HepG2 (cell line): ENCODE measurements around the gene TCF7L2. TPM values are rescaled to one million over a fixed set of nuclear protein-coding genes. Genes with fewer than 3 reads are reported as not detected.

Experiments
- ATAC-seq: fragments of 200-7000 bp; cut with Tn5 transposase; 3 replicates; pipeline ENCODE4 v1.9.1; 2020; ENCODE audit warnings: mild to moderate bottlenecking, moderate library complexity
- BruUV-seq: library from RNA; stranded (reverse); fragments of 400-500 nt; replicated peaks from 2 replicates; lab custom pipeline; 2021; lab: Mats Ljungman, UMichigan
- CTCF ChIA-PET: fragments of 300-600 bp; formaldehyde crosslinking; extraction: SDS; loops from one replicate; lab custom pipeline; 2021; ENCODE audit warnings: low total read pairs, inconsistent platforms, low intra/inter-chr PET ratio; lab: Yijun Ruan, JAX
- POLR2A ChIA-PET: fragments of 350-600 bp; sonication (Branson Sonifier 250); formaldehyde crosslinking; loops from one replicate; lab custom pipeline; 2020; ENCODE audit warnings: antibody characterized with exemption, inconsistent platforms; lab: Yijun Ruan, JAX
- DNase-seq: peaks from one replicate; pipeline ENCODE4 v3.0.0-alpha.2; 2015; ENCODE audit warnings: low spot score
- FAIRE-seq: peaks from 3 replicates; lab custom pipeline; 2011; peaks lifted over from hg19 to GRCh38; lab: Jason Lieb, UNC
- H2AFZ ChIP-seq: one replicate; pipeline ENCODE4 v1.6.1; 2011; ENCODE audit warnings: low read length, inconsistent platforms
- H3K27ac ChIP-seq: fragments of 300-600 bp; 3 replicates; pipeline ENCODE4 v1.8.0; 2011; ENCODE audit warnings: mixed run types, mild to moderate bottlenecking, mixed read lengths, low read length, inconsistent platforms; ENCODE audit not compliant: insufficient read depth; ENCODE audit errors: extremely low read length
- H3K27me3 ChIP-seq, 2 experiments: fragments of 200-600 bp in 1 of 2; 2 replicates in 1 of 2; 3 replicates in 1 of 2; pipeline versions ENCODE4 v1.6.0 to v1.8.0; 2011; ENCODE audit warnings: low read length in 2 of 2, mild to moderate bottlenecking in 2 of 2, moderate library complexity in 2 of 2, inconsistent platforms in 1 of 2; ENCODE audit not compliant: insufficient read depth in 2 of 2, control insufficient read depth in 1 of 2
- H3K36me3 ChIP-seq, 2 experiments: fragments of 200-600 bp in 1 of 2; replicated peaks in 1 of 2; 2 replicates in 1 of 2; 3 replicates in 1 of 2; pipeline versions ENCODE4 v1.5.1 to v1.8.0; 2011; ENCODE audit warnings: low read length in 2 of 2, inconsistent platforms in 1 of 2; ENCODE audit not compliant: insufficient read depth in 2 of 2, control insufficient read depth in 1 of 2
- H3K4me1 ChIP-seq: 2 replicates; pipeline ENCODE4 v1.5.1; 2012; ENCODE audit warnings: low read length, inconsistent platforms; ENCODE audit not compliant: insufficient read depth
- H3K4me2 ChIP-seq: 2 replicates; pipeline ENCODE4 v1.6.0; 2011; ENCODE audit warnings: low read depth, low read length, inconsistent platforms
- H3K4me3 ChIP-seq, 3 experiments: fragments of 200-600 bp in 1 of 3; sonication (generic), shearing (Covaris generic) in 1 of 3; replicated peaks in 1 of 3; 2 replicates each; pipeline ENCODE4 v1.5.1; 2011 to 2016; ENCODE audit warnings: low read length in 3 of 3, inconsistent platforms in 2 of 3, low read depth in 2 of 3, mild to moderate bottlenecking in 2 of 3, control low read depth in 1 of 3, mixed read lengths in 1 of 3; ENCODE audit not compliant: insufficient read depth in 1 of 3
- H3K79me2 ChIP-seq: one replicate; pipeline ENCODE4 v1.6.1; 2011; ENCODE audit warnings: low read length, inconsistent platforms; ENCODE audit not compliant: insufficient read depth
- H3K9ac ChIP-seq: 2 replicates; pipeline ENCODE4 v1.6.0; 2011; ENCODE audit warnings: mild to moderate bottlenecking, low read depth, low read length, inconsistent platforms; ENCODE audit not compliant: insufficient read depth
- H3K9me3 ChIP-seq: 2 replicates; pipeline ENCODE4 v1.5.1; 2012; ENCODE audit warnings: mild to moderate bottlenecking, low read length
- H4K20me1 ChIP-seq: 2 replicates; pipeline ENCODE4 v1.6.0; 2011; ENCODE audit warnings: inconsistent platforms, mild to moderate bottlenecking, low read length, moderate library complexity; ENCODE audit not compliant: insufficient read depth
- ATF7 ChIP-seq, 2 experiments: fragments of 450-650 bp in 1 of 2; sonication (generic) in 1 of 2; formaldehyde crosslinking in 1 of 2; IDR thresholded peaks; 2 replicates each; pipeline versions ENCODE4 v1.4.0 to v1.6.1; 2016 to 2020; ENCODE audit warnings: antibody characterized with exemption in 1 of 2, mild to moderate bottlenecking in 1 of 2, missing genetic modification reagents in 1 of 2
- MTF2 ChIP-seq: sonication (generic); formaldehyde crosslinking; IDR thresholded peaks from 2 replicates; pipeline ENCODE4 v1.5.0; 2020; ENCODE audit warnings: missing genetic modification reagents, borderline replicate concordance
- POLR2AphosphoS5 ChIP-seq: IDR thresholded peaks from 2 replicates; pipeline ENCODE4 v1.6.1; 2012; ENCODE audit warnings: low read depth, low read length
- RNF2 ChIP-seq: fragments of 450-650 bp; conservative IDR thresholded peaks from 2 replicates; pipeline ENCODE4 v1.6.1; 2016; ENCODE audit warnings: low read depth
- SRF ChIP-seq: IDR thresholded peaks from 2 replicates; pipeline ENCODE4 v1.6.1; 2011; ENCODE audit warnings: mild to moderate bottlenecking, low read depth, low read length, moderate library complexity
- ZSCAN25 ChIP-seq: sonication (generic); formaldehyde crosslinking; IDR thresholded peaks from 2 replicates; pipeline ENCODE4 v1.8.0; 2022; ENCODE audit warnings: mild to moderate bottlenecking, missing genetic modification reagents
- WGBS: methylation state at CpG from one replicate; pipeline ENCODE4 v1.1.6; 2017; ENCODE audit warnings: low lambda C conversion rate; 5-methylcytosine and 5-hydroxymethylcytosine counted together
- in situ Hi-C: cut with HindIII; loops from 2 replicates; pipeline ENCODE4 v1.10.0; 2017; ENCODE audit warnings: low pct_unique_long_range_greater_than_20kb; ENCODE audit not compliant: extremely low pct_ligation_motif_present
- intact Hi-C: fragments of 100-400 bp; cut with micrococcal nuclease; formaldehyde crosslinking; loops from one replicate; pipeline ENCODE4 v1.10.0; 2022; ENCODE audit not compliant: unreplicated experiment
- polyA plus RNA-seq, 8 experiments: library from polyadenylated mRNA; depleted of rRNA in 3 of 8; stranded (reverse) in 7 of 8; unstranded in 1 of 8; fragments of >200 nt; fragmentation: Illumina TruSeq in 4 of 8; extraction: Trizol in 4 of 8; gene quantifications; 2 replicates each; pipeline versions ENCODE4 v1.2.1 to v1.2.3, GENCODE V29; 2011 to 2016; ENCODE audit warnings: low read depth in 4 of 8, missing spikeins in 1 of 8, mixed read lengths in 1 of 8; ENCODE audit not compliant: insufficient read depth in 1 of 8
- total RNA-seq, 5 experiments: library from RNA; depleted of rRNA; stranded (reverse); fragments of >200 nt; fragmentation: Illumina TruSeq; extraction: Trizol; gene quantifications; 2 replicates each; pipeline ENCODE4 v1.2.3, GENCODE V29; 2016; ENCODE audit warnings: low read depth in 1 of 5
- TF ChIP-seq, protein P1 (sequence below): fragments of 450-650 bp; IDR thresholded peaks from 2 replicates; pipeline ENCODE4 v1.6.1; 2017; ENCODE audit warnings: mild to moderate bottlenecking
- TF ChIP-seq, protein P2 (sequence below): IDR thresholded peaks from 2 replicates; pipeline ENCODE4 v1.6.1; 2018; ENCODE audit warnings: missing genetic modification reagents

TCF7L2 gene
- total and polyA plus RNA-seq, 2 of the 13 experiments (the other 11 are each of a cell fraction or from before 2014, with no cell fraction given) = 3.9 to 13.7 TPM

DNA sequence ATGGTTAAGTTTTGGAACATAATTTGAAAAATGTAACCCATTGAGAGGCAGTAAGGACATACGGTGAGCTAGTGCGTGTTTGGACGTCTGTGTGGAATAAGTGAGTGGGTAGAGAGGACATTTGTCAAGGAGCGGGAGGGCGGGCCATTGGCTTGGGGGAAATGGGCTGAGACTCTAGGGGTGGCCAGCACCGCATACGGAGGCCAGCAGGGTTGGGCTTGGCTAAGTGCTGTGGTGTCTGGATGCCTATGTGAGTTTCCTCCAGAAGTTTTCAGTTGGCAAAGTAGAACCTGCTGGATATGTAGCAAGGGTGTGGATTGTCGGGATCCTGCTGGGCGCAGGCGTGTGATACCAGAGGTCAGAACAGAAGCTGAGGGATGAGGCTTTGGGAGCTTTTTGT is 103.0 kb downstream of the TCF7L2 start:
- intact Hi-C loops (no loop called here), in situ Hi-C loops (no loop called here)
- ChIA-PET POLR2A (no interaction called here), CTCF (no interaction called here)
- no peak for TF ChIP-seq RNF2
- Histone ChIP-seq H3K36me3 (peaks cover 9 to 43% of the 10 kb centered on the region in 2 experiments), H3K4me3 (no peak overlapping the region), H3K9me3 (no peaks in the 10 kb centered on the region), H3K79me2 (peaks cover 87% of the 10 kb centered on the region), H3K27ac (no peak overlapping the region), H4K20me1 (peaks cover 68% of the 10 kb centered on the region), H3K27me3 (no peaks in the 10 kb centered on the region), H3K4me1 (peaks cover 23% of the 10 kb centered on the region), H3K4me2 (no peak overlapping the region), H2AFZ (no peak overlapping the region), H3K9ac (no peak overlapping the region)
- DNase-seq (no peak), ATAC-seq (no peak), FAIRE-seq (no peak)
- WGBS = 89% methylated on average over 10 of the region's 10 CpGs
- BruUV-seq = no TSS peak

DNA sequence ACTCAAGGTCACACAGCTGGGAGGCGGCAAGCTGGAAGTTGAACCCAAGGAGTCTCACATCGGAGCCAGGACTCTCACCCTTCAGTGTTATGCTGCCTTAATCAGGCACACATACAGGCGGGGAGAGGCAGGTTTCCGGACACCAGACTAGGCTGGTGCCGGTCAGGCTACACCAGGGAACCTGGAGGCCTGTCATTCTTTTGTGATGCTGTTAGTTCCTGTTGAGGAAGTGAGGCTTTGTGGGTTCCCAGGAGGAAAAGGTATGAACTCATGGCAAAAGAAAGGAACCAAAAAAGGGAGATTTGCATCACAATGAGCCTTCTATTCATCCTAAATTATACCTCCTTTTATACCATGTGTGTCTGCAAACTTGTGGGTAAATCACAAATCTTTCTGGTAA is 103.8 kb downstream of the TCF7L2 start:
- Histone ChIP-seq H3K9me3 (no peaks in the 10 kb centered on the region), H3K79me2 (peaks cover 87% of the 10 kb centered on the region), H2AFZ (no peak overlapping the region), H3K27me3 (no peaks in the 10 kb centered on the region), H4K20me1 (peaks cover 74% of the 10 kb centered on the region), H3K9ac (no peak overlapping the region), H3K4me3 (no peak overlapping the region), H3K4me2 (no peak overlapping the region), H3K4me1 (peaks cover 31% of the 10 kb centered on the region), H3K27ac (no peak overlapping the region), H3K36me3 (peaks cover 9 to 37% of the 10 kb centered on the region in 2 experiments)
- WGBS = 100% methylated on average over 5 of the region's 5 CpGs
- DNase-seq = no peak
- intact Hi-C loops (no loop called here), in situ Hi-C loops (no loop called here)
- BruUV-seq = no TSS peak
- ChIA-PET CTCF (no interaction called here), POLR2A (no interaction called here)
- no peak for FAIRE-seq
- no peak for ATAC-seq
- no peak for TF ChIP-seq ATF7 (IDR thresholded peaks at IDR 0.05)
- TF ChIP-seq ATF7 (CRISPR knock-in tag; IDR thresholded peaks at IDR 0.05) = no peak
- TF ChIP-seq POLR2AphosphoS5 = no peak
- TF ChIP-seq ZSCAN25 (CRISPR knock-in tag) = no peak
- TF ChIP-seq SRF = no peak
- TF ChIP-seq, protein P1, sequence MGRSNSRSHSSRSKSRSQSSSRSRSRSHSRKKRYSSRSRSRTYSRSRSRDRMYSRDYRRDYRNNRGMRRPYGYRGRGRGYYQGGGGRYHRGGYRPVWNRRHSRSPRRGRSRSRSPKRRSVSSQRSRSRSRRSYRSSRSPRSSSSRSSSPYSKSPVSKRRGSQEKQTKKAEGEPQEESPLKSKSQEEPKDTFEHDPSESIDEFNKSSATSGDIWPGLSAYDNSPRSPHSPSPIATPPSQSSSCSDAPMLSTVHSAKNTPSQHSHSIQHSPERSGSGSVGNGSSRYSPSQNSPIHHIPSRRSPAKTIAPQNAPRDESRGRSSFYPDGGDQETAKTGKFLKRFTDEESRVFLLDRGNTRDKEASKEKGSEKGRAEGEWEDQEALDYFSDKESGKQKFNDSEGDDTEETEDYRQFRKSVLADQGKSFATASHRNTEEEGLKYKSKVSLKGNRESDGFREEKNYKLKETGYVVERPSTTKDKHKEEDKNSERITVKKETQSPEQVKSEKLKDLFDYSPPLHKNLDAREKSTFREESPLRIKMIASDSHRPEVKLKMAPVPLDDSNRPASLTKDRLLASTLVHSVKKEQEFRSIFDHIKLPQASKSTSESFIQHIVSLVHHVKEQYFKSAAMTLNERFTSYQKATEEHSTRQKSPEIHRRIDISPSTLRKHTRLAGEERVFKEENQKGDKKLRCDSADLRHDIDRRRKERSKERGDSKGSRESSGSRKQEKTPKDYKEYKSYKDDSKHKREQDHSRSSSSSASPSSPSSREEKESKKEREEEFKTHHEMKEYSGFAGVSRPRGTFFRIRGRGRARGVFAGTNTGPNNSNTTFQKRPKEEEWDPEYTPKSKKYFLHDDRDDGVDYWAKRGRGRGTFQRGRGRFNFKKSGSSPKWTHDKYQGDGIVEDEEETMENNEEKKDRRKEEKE = no peak
- no peak for TF ChIP-seq MTF2 (CRISPR knock-in tag)
- TF ChIP-seq, protein P2, sequence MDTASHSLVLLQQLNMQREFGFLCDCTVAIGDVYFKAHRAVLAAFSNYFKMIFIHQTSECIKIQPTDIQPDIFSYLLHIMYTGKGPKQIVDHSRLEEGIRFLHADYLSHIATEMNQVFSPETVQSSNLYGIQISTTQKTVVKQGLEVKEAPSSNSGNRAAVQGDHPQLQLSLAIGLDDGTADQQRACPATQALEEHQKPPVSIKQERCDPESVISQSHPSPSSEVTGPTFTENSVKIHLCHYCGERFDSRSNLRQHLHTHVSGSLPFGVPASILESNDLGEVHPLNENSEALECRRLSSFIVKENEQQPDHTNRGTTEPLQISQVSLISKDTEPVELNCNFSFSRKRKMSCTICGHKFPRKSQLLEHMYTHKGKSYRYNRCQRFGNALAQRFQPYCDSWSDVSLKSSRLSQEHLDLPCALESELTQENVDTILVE = no peak
